T-helper 1 cell (primary cell): ENCODE data around the gene GALNT2.

Experiments
- DNase-seq, 5 donors: peaks; one replicate each; pipeline ENCODE4 v3.0.0-alpha.2; 2012 to 2020

Gene GALNT2

GRCh38 chr1:230191079-230191804 lies 124.2 kb downstream of the GALNT2 start:
- no peak for DNase-seq

- DNase-seq = no peak
These were observed 124.8 kb downstream of the GALNT2 start for GRCh38 chr1:230191855-230192254.

GRCh38 chr1:230194525-230194924 lies 127.5 kb downstream of the GALNT2 start:
- DNase-seq = no peak

DNA sequence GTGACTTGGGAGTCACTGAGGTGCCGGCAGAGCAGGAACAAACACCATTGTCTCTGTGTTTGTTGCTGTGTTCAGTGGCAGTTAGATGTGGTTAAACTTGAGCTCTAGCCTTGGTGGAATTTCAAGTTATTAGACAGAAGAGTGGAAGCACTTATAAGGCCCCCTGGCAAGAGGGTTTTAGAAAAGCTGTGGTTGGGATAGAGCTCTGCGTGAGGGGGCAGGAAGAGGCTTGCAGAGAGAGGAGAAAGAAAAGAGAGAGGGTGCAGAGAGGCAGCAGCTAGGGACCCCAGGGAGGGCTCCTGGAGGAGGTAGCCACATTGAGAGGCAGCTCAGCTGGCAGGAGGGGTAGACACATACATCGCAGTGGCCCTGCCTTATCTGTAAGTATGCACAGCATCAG lies 128.2 kb downstream of the GALNT2 start:
- no peak for DNase-seq

GRCh38 chr1:230196077-230196476 lies 129.0 kb downstream of the GALNT2 start:
- no peak for DNase-seq

- no peak for DNase-seq
These were observed 130.9 kb downstream of the GALNT2 start for GRCh38 chr1:230197644-230198567.

- no peak for DNase-seq
These were observed 132.0 kb downstream of the GALNT2 start for GRCh38 chr1:230199034-230199433.

DNA sequence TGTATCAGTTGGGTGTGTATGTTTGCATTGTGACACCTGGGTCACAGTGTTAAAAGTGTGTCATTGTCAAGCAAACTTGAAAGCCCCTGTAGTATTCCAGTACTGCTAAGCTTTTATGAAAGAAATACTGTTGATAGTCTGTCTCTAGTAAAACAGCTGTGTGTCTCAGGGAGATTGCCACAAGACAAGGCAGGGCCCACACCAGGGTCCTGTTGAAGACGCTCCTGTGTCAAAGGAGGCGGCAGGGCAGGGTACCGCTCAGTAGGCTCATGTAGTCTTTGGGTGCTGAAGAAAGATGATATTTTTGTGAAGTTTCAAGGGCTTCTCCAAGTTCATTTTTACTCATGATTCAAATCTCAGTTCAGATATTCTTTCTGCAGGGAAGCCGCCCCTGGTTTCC lies 132.5 kb downstream of the GALNT2 start:
- DNase-seq = no peak

GRCh38 chr1:230200276-230200675 lies 133.2 kb downstream of the GALNT2 start:
- no peak for DNase-seq

GRCh38 chr1:230201445-230201844 lies 134.4 kb downstream of the GALNT2 start:
- DNase-seq = no peak

- DNase-seq = no peak
These were observed 137.8 kb downstream of the GALNT2 start for GRCh38 chr1:230204842-230205241.

- DNase-seq = no peak
These were observed 138.7 kb downstream of the GALNT2 start for GRCh38 chr1:230205719-230206198.

- no peak for DNase-seq
These were observed 139.2 kb downstream of the GALNT2 start for GRCh38 chr1:230206207-230206606.

- DNase-seq = no peak
These were observed 139.9 kb downstream of the GALNT2 start for GRCh38 chr1:230206976-230207375.

DNA sequence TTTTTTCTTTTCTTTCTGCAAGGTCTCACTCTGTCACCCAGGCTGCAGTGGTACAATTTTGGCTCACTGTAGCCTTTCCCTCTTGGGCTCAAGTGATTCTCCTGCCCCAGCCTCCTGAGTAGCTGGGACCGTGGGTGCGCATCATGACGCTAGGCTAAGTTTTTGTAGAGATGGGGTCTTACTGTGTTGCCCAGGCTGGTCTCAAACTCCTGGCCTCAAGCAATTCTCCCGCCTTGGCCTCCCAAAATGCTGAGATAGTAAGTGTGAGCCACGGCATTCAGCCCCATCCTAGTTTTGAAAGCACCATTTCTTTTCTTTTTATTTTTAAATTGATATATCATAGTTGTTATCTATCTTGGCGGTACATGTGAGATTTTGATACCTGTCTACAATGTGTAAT lies 140.6 kb downstream of the GALNT2 start:
- DNase-seq = no peak

GRCh38 chr1:230208619-230209261 lies 141.7 kb downstream of the GALNT2 start:
- peak in 1 of 5 donors; percentile 60 for DNase-seq

DNA sequence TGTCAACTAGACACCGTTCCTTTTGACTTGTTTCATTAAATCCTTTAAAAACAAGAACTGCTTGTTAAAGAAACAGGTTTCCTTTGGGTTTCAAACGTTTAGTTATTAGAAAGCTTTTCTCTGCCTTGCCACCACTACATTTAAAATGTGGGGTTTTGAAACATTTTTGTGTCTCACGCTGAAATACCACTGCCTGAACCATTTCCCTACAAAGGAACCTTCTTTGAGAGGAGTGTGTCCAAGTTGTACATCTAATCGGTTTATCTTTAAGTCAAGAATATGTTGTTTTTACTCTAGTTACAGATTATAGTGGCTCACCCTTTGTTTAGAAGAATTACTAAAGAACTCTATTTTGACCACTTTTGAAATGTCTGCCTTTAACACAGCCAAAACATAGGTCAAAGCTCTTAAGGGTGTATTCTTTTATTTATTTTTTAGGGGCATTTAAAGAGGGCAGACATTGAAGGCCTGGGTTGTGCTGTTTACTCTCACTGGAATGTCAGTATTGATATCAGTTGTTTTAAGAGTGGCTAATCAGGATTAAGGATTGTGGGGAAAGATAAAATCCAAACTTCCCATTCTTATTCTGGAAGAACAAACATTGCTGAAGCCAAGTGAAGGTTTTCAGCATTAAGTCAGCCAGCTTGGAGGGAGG lies 143.4 kb downstream of the GALNT2 start:
- DNase-seq = no peak

DNA sequence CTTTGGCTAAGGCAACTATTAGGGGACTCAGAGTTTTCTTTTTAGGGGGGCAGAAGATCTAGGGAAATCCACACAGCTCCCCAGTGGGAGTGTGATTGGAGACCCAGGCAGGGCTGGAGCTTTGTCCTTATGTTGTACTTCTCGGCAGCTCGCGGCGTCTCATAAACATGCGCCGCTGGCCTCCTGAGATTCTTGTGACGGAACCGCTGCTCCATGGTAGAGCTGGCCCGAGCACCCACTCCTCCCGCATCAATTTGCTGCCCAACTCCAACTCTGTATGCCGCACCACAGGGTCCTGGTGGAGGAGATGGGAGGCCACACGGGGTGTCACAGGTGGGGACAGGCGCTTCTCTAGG lies 143.9 kb downstream of the GALNT2 start:
- DNase-seq = no peak

DNA sequence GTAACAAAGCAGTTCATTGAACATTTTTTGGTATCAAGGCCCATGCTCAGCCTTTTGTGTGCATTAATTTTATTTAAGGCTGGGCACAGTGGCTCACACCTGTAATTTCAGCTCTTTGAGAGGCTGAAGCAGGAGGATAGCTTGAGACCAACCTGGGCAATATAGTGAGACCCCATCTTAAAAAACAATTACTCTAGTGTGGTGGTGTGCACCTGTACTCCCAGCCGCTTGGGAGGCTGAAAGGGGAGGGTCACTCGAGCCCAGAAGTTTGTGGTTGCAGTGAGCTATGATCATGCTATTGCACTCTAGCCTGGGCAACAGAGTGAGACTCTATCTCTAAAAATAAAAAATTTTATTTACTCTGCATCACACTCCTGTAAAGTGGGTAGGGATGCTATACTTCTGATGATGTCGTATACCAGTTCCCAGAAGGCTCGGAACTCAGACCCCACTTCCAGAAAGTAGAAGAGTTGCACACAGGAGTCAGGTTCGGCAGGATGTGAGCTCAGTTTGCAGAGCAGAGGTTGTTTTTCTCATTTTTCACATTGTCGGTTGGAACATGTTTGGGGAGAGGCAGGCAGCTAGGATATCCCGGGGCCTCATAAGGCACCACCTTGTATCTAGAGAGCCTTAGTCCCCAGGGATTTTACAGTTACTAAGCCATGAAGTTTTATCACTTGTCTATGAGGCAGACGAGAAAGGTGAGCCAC lies 144.6 kb downstream of the GALNT2 start:
- no peak for DNase-seq

- peak in 1 of 5 donors; percentile 14 for DNase-seq
These were observed 145.4 kb downstream of the GALNT2 start for GRCh38 chr1:230212405-230212936.

DNA sequence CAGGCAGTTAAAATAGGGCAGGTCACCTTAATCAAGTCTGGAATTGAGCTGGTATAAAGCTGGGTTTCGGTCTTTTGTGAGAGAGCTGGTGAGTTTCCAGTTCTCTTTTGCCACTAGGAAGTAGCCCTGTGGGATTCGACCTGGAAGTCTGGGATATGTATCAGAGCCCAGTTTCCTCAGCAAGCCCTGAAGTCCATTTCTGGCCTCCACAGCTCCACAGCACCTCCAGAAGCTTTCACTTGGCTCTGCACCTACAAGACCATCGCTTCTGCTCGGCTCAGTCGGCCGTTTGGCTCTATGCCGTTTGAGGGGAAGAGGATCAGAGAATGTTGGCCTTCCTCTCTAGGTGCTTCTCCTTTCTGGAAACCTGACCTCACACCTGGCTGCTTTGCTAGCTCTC lies 148.0 kb downstream of the GALNT2 start:
- DNase-seq = no peak

DNA sequence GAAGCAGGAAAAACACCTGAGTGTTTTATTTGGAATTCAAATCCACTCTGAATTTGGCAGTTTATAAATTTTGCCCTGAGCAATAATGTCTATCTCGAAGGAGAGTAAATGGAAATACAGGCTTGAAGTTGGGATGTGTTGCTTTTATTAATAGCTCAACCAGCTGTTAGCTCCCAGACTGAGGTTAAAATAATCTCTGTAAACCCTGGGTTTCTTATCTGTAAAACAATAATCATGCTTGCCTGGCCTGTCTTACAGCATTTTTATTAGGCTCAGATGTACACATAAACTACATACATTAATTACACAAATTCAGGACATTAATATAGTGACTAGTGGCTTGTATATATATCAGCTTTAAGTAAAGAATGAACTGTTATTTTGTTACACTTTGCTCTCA lies 148.5 kb downstream of the GALNT2 start:
- DNase-seq = no peak
